Testis (tissue), 2 donors: ENCODE results near the gene MACROD1.

Experiments
- CTCF ChIP-seq, 3 experiments: fragments of 450-650 bp in 2 of 3; fragments of 200-600 bp in 1 of 3; sonication (generic) in 1 of 3; IDR thresholded peaks; one replicate each; pipeline ENCODE4 v1.5.1; 2016 to 2019; ENCODE audit warnings: antibody characterized with exemption in 3 of 3, mild to moderate bottlenecking in 2 of 3, moderate library complexity in 1 of 3
- POLR2A ChIP-seq: fragments of 450-650 bp; IDR thresholded peaks from one replicate; pipeline ENCODE4 v1.6.1; 2017; ENCODE audit warnings: antibody characterized with exemption, mild to moderate bottlenecking, moderate library complexity

- TF ChIP-seq CTCF (IDR thresholded peaks at IDR 0.05) (no peak), POLR2A (no peak)
These were observed 40.2 kb downstream of the MACROD1 start for GRCh38 chr11:64125676-64126075.
